ENCODE data around the gene TSSK6. TPM values are rescaled to one million over a fixed set of nuclear protein-coding genes. Genes with fewer than 3 reads are reported as not detected.

TSSK6 gene
- total RNA-seq, 4 donors from 2014 or later: 2.6 to 10.5 (median 6.8) TPM

- 88% methylated on average over 26 of the region's 26 CpGs; no CpG with 5 or more reads in 1 of the 2 donors for WGBS, 2 donors (ENCODE audit: low coverage in 1 of 2)
- no peak overlapping the region for H3K4me3 ChIP-seq
- in situ Hi-C loops (cut with MboI; ENCODE audit: low pct_ligation_motif_present in 1 of 4, low pct_unique_long_range_greater_than_20kb in 1 of 4, low sequenced_read_pairs in 3 of 4): no loop called here
- no peak overlapping the region for H3K27ac ChIP-seq
- no peak for TF ChIP-seq POLR2A (IDR thresholded peaks at IDR 0.05)
- TF ChIP-seq EP300 (IDR thresholded peaks at IDR 0.05; ENCODE audit: low read depth): no peak
- TF ChIP-seq CTCF (IDR thresholded peaks at IDR 0.05): no peak
- no peak for TF ChIP-seq POLR2AphosphoS5 (IDR thresholded peaks at IDR 0.05)
- no peaks in the 10 kb centered on the region for H3K27me3 ChIP-seq
- H3K9me3 ChIP-seq: no peaks in the 10 kb centered on the region
- no peaks in the 10 kb centered on the region for H3K4me1 ChIP-seq
- H3K36me3 ChIP-seq: no peaks in the 10 kb centered on the region
- intact Hi-C loops (cut with DNase I; ENCODE audit: low total_unique reads): no loop called here
- DNase-seq: no peak
Observed at GRCh38 chr19:19561946-19562664, 46.8 kb upstream of the TSSK6 start.

DNA sequence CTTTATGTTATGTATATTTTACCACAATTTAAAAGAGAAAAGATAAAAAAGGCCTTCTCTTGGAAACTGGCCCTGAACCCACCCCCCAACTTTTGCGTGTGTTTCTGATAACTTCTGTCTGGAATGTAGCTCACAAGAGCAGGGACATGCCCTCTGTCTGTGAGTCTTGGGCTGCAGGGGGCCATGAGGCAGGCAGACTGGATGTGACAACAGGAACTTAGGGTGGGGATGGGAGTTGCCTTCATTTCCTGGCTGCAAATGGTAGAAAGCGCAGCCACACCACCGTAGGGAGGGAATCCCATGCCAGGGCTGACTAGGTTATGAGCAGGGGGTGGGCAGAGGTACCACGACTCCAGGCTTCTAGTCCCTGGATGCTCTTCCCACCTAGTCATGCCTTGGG is 44.6 kb upstream of the TSSK6 start:
- intact Hi-C loops (cut with DNase I; ENCODE audit: low total_unique reads): no loop called here
- Histone ChIP-seq H3K4me3 (no peak overlapping the region), H3K27ac (no peak overlapping the region), H3K9me3 (no peaks in the 10 kb centered on the region), H3K27me3 (no peaks in the 10 kb centered on the region), H3K4me1 (no peaks in the 10 kb centered on the region), H3K36me3 (no peaks in the 10 kb centered on the region)
- WGBS, 2 donors (ENCODE audit: low coverage in 1 of 2): 72 to 81% methylated on average over 2 to 4 of the region's 4 CpGs
- TF ChIP-seq EP300 (IDR thresholded peaks at IDR 0.05; ENCODE audit: low read depth) (no peak), CTCF (IDR thresholded peaks at IDR 0.05) (no peak), POLR2AphosphoS5 (IDR thresholded peaks at IDR 0.05) (no peak), POLR2A (IDR thresholded peaks at IDR 0.05) (no peak)
- no peak for DNase-seq
- in situ Hi-C loops (cut with MboI; ENCODE audit: low pct_ligation_motif_present in 1 of 4, low pct_unique_long_range_greater_than_20kb in 1 of 4, low sequenced_read_pairs in 3 of 4): no loop called here

- Histone ChIP-seq H3K36me3 (no peaks in the 10 kb centered on the region), H3K27ac (no peak overlapping the region), H3K9me3 (no peaks in the 10 kb centered on the region), H3K4me3 (no peak overlapping the region), H3K27me3 (no peaks in the 10 kb centered on the region), H3K4me1 (no peaks in the 10 kb centered on the region)
- 94% methylated on average over 16 of the region's 16 CpGs; no CpG with 5 or more reads in 1 of the 2 donors for WGBS, 2 donors (ENCODE audit: low coverage in 1 of 2)
- in situ Hi-C loops (cut with MboI; ENCODE audit: low pct_ligation_motif_present in 1 of 4, low pct_unique_long_range_greater_than_20kb in 1 of 4, low sequenced_read_pairs in 3 of 4): no loop called here
- no peak for TF ChIP-seq CTCF (IDR thresholded peaks at IDR 0.05)
- TF ChIP-seq EP300 (IDR thresholded peaks at IDR 0.05; ENCODE audit: low read depth): no peak
- TF ChIP-seq POLR2A (IDR thresholded peaks at IDR 0.05): no peak
- no peak for TF ChIP-seq POLR2AphosphoS5 (IDR thresholded peaks at IDR 0.05)
- DNase-seq: no peak
- intact Hi-C loops (cut with DNase I; ENCODE audit: low total_unique reads): no loop called here
Observed at GRCh38 chr19:19558636-19559035, 43.3 kb upstream of the TSSK6 start.

DNA sequence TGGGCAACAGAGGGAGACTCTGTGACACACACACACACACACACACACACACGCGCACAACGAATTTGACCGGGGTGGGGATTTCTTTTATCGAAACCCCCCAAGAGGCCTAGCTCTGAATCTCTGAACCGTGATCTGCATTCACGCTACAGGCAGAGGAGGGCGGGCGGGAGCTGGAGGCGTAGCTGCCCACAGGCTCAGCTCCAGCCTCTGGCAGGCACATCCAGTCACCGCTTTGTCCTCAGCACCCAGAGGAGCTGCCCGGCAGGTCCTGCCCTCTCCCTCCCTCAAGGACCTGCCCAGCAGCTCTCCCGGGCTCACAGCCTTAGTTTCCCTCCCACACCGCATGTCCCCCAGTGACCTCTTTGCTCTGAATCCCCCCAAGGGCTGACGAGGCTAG is 42.7 kb upstream of the TSSK6 start:
- Histone ChIP-seq H3K4me1 (no peaks in the 10 kb centered on the region), H3K4me3 (no peak overlapping the region), H3K9me3 (no peaks in the 10 kb centered on the region), H3K27me3 (no peaks in the 10 kb centered on the region), H3K27ac (no peak overlapping the region), H3K36me3 (no peaks in the 10 kb centered on the region)
- TF ChIP-seq POLR2AphosphoS5 (IDR thresholded peaks at IDR 0.05) (no peak), CTCF (IDR thresholded peaks at IDR 0.05) (no peak), EP300 (IDR thresholded peaks at IDR 0.05; ENCODE audit: low read depth) (no peak), POLR2A (IDR thresholded peaks at IDR 0.05) (no peak)
- in situ Hi-C loops (cut with MboI; ENCODE audit: low pct_ligation_motif_present in 1 of 4, low pct_unique_long_range_greater_than_20kb in 1 of 4, low sequenced_read_pairs in 3 of 4): no loop called here
- intact Hi-C loops (cut with DNase I; ENCODE audit: low total_unique reads): no loop called here
- no peak for DNase-seq
- 84 to 100% methylated on average over 1 to 15 of the region's 15 CpGs for WGBS, 2 donors (ENCODE audit: low coverage in 1 of 2)
